GM19023 (cell line): ENCODE data around the gene FABP6.
A peak's percentile ranks its signal among the peaks of the same experiment; 100 is the strongest.
"Not testable (repeated sequence)": the region's sequence is repeated elsewhere in the genome, so short reads cannot be mapped to it uniquely, and the experiment has no call there.

ENCODE experiments used
- ATAC-seq: cut with Tn5 transposase; IDR thresholded peaks from one replicate; pipeline ENCODE4 v1.9.1; 2021; ENCODE audit warnings: mild to moderate bottlenecking, moderate library complexity; ENCODE audit not compliant: unreplicated experiment

The FABP6 gene

GRCh38 chr5:160219356-160219755 is 9.9 kb upstream of the FABP6 start:
- no peak for ATAC-seq

GRCh38 chr5:160221082-160221481 is 8.2 kb upstream of the FABP6 start:
- no peak for ATAC-seq

DNA sequence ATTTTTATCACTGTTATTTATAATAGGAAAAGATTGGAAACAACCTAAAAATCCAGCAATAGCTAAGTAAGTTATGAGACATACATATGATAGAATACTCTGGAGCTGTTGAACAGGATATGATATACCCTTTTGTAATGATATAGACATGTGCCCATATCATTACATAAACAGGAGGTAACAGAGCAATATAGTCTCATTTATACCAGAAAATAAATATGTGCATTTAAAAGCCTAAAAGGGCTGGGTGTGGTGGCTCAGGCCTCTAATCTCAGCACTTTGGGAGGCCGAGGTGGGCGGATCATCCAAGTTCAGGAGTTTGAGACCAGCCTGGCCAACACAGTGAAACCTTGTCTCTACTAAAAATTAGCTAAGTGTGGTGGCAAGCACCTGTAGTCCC is 2.3 kb upstream of the FABP6 start:
- ATAC-seq = no peak

GRCh38 chr5:160230686-160231527 is 1.6 kb downstream of the FABP6 start:
- peak; percentile 52 for ATAC-seq

DNA sequence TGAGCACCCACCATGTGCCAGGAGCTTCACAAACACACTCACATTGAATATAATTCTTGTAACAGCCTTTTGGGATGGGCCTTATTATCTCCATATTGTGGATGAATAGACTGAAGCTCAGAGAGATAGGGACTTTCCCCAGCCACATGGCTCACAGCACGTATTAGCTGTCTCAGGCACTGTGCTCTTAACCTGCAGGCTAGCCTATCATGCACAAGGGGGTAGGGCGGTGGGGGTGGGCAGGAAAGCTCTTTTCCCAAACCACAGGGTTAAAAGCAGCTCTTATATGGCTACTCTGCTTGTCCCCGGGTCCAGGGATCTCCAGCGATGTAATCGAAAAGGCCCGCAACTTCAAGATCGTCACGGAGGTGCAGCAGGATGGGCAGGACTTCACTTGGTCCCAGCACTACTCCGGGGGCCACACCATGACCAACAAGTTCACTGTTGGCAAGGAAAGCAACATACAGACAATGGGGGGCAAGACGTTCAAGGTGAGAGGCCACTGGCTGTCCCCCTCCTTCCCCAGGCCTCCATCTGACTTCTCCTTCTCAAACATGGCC is 2.6 kb downstream of the FABP6 start:
- ATAC-seq = peak; percentile 43

DNA sequence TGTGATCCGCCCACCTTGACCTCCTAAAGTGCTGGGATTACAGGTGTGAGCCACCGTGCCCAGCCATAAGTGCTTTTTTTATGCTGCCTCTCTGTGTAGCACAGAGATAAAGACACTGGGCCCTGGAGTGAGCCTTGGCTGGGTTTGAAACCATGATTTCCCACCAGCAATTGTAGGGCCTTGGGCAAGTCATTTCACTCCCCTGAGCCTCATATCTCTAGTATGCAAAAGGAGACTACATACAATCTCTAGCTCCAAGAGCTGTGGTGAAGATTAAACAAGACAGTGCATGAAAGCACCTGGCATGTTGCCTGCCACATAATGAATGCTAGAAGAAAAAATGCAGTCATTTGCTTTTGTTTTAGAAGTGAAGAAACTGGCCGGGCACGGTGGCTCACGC is 3.9 kb downstream of the FABP6 start:
- ATAC-seq = peak; percentile 38

- no peak for ATAC-seq
Observed at GRCh38 chr5:160235731-160236130, 6.4 kb downstream of the FABP6 start.

DNA sequence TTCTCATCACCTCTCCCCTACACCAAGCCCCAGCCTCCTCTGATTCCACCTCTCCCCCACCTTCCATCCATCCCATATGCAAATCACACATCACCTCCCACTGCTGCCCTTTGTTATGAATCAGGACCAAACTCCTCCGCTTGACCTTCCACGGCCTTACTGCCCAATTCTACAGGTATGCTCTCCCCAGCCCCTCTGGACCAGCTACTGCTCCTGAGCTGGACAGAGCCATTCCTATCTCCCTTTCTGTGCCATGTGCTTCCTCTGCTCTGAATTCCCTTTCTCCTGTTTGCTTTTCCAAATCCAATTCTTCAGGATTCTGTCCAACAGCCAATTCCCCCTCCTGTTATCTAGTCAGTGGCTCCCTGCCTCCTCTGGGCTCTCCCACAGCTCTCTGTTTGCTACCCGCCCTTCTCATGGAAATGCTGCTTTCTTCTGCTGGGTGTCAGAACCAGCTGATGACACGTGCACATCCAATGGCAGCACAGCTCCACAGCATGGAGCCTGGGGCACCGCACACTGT is 8.3 kb downstream of the FABP6 start:
- ATAC-seq = no peak

DNA sequence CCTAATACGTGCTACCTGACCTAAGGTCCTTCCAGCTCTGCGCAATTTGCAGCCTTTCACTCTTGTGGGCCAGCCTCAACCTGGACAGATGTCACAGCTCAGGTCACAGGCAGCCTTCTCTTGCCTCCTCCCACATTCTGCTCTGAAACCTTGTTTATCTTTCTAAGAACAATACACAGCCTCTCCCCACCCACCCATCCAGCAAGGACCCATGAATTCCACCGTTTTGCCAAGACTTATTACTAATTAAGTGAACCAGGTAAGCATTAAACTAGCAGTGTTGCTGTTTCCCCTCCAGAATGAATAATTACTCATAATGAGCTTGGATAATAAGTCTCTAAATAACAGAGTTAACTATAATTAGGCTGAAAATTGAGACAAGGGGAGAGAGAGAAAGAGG is 11.0 kb downstream of the FABP6 start:
- ATAC-seq = no peak

DNA sequence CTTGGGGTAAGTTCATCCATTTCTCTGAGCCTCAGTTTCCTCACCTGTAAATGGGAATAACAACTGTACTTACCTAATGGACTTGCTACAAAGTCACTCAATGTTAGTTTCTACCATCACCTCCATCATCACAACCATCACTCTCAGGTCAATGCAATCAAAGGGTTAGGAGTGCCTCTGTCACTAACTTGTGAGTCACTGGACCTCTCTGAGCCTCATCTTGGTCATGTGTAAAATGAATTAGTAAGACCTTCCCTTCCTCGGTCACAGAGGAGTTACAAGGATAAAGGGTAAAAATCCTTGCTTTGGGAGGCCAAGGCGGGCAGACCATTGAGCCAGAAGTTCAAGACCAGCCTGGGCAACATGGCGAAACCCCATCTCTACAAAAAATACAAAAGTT is 12.8 kb downstream of the FABP6 start:
- ATAC-seq = no peak

DNA sequence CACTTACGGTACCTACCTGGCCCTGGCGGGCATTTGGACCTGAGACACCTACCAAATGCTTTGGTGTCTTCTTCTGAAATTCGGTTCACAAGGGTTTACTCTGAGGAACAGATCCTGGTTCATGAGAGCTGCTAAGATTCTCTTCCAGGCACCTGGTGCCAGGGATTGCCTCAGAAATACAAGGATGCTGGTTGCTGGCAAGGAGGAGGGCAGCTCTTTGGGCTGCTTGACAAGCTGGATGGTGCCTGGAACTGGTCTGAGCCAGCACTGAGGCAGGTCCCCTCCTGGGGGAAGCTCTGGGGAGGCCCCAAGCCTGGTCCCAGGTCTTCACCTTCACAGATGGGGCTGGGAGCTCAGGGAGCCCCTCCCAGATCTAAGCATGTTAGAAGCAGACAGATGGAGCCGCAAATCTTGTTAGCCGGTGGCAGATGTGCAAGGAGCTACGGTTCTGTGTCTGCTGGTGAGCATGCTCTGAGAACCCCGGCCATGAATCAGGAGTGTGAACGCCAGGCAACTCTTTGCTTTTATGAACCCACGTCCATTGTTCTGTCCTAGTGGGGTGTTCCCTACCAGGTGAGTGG is 16.3 kb downstream of the FABP6 start:
- ATAC-seq = no peak

DNA sequence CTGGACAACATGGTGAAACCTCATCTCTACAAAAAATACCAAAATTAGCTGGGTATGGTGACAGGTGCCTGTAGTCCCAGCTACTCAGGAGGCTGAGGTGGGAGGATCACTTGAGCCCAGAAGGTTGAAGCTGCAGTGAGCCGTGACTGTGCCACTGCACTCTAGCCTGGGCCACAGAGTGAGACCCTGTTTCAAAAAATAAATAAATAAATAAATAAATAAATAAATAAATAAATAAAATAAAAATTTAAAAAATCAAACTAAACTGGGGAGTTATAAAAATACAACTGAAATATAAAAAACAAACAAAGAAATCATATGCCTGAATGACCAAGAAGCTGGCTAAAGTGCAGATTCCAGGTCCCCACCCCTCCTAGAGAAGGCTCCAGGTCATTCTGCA is 20.3 kb downstream of the FABP6 start:
- ATAC-seq = not testable (repeated sequence)

DNA sequence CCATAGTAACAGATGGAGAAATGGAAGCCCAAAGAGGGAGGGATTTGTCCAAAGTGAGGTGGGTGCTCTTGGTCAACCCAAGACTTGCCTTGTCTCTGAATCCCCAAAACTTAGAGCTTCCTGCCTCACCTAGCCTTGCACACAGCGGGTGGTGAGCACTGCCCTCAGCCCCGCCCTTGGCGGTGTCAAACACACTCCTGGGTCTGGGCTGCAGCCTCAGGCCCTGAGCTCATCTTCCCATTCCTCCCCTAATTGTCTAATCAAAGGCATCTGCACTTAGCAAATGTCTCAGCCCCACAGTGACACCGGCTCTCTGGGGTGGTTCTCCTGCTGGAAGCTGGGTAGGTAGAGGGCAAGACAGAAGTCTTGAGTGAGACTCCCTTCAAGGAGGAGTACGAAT is 20.9 kb downstream of the FABP6 start:
- ATAC-seq = no peak

- no peak for ATAC-seq
Observed at GRCh38 chr5:160250826-160251225, 21.5 kb downstream of the FABP6 start.

GRCh38 chr5:160251406-160252155 is 22.3 kb downstream of the FABP6 start:
- no peak for ATAC-seq

DNA sequence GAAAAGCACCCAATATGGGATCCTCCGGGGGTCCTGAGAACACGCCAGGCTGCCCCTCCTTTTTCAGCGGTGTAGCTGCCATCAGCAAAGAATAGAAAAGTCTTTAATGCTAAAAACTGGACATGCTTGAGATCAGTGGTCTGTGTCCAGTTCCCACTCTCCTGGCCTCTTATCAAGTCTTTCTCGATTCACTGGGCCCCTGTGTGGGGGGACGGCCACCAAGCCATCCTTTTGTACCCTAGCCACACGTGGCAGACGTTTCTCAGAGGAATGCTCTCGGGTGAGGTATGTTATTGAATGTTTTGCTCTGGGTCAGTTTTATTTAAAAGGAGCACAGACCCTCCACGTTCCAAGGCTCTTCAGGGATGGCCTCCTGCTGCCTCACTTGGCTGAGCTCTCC is 23.6 kb downstream of the FABP6 start:
- no peak for ATAC-seq

GRCh38 chr5:160253441-160253840 is 24.1 kb downstream of the FABP6 start:
- ATAC-seq = no peak

GRCh38 chr5:160254706-160255105 is 25.4 kb downstream of the FABP6 start:
- no peak for ATAC-seq

- ATAC-seq = no peak
Observed at GRCh38 chr5:160259341-160259740, 30.0 kb downstream of the FABP6 start.

DNA sequence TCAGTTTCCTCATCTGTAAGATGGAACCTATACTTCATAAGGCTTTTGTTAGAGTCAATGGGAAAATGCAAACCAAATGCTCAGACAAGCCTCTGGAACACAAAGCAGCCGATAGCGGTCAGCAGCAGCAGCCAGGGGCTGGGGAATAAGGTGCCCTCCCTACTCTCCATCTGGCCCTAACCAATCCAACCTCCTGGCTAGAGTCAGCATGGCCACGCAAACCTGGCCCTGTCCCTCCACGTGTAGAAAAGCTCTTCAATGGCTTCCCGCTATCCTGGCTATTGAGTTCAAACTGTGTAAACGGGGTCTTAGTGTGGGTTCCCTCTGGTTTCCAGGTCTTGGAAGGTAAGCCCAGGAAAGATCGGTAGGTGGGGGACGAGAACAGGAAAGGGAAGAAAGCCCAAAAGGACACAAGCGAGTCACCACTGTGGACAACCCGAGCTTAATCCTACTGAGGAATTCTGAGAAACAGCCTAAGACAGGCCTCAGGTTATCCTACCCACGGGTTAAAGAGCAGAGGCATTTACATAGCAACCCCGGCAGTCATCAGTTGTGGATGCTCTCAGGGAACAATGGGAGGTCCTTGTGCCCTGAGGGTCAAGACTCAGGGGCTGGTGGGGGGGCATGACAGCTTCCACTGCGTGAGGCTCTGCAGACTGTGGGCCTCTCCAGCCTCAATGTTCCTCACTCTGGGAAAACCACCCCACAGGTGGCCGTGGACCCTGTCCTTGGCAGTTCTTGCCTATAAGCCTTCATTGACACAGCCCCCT is 30.9 kb downstream of the FABP6 start:
- ATAC-seq = peak; percentile 7
